Mesendoderm (in vitro differentiated cells): ENCODE measurements around the gene DNAH17.

Experiments used
- DNase-seq: peaks from one replicate; pipeline ENCODE4 v3.0.0; 2013
- H2AK5ac ChIP-seq: 2 replicates; pipeline ENCODE4 v1.6.1; 2013; ENCODE audit warnings: low read length, inconsistent platforms
- H2BK120ac ChIP-seq: 2 replicates; pipeline ENCODE4 v1.6.1; 2013; ENCODE audit warnings: low read depth, mild to moderate bottlenecking, low read length, moderate library complexity, mixed read lengths
- H2BK15ac ChIP-seq: replicated peaks from 2 replicates; pipeline ENCODE4 v1.6.1; 2013; ENCODE audit warnings: low read depth, mild to moderate bottlenecking, moderate library complexity
- H2BK5ac ChIP-seq: 2 replicates; pipeline ENCODE4 v1.6.1; 2013; ENCODE audit warnings: low read length, inconsistent platforms
- H3K18ac ChIP-seq: 2 replicates; pipeline ENCODE4 v1.6.1; 2013; ENCODE audit warnings: mild to moderate bottlenecking, low read length, mixed read lengths
- H3K23ac ChIP-seq: one replicate; pipeline ENCODE4 v1.6.1; 2013; ENCODE audit warnings: low read length
- H3K27ac ChIP-seq: 2 replicates; pipeline ENCODE4 v1.5.1; 2013; ENCODE audit warnings: low read depth, mild to moderate bottlenecking, inconsistent platforms, low read length, moderate library complexity
- H3K27me3 ChIP-seq: 2 replicates; pipeline ENCODE4 v1.6.1; 2013; ENCODE audit warnings: low read length, control low read depth, mild to moderate bottlenecking, inconsistent platforms; ENCODE audit not compliant: insufficient read depth, poor library complexity
- H3K36me3 ChIP-seq: 2 replicates; pipeline ENCODE4 v1.6.1; 2013; ENCODE audit warnings: low read length, inconsistent platforms; ENCODE audit not compliant: control insufficient read depth, insufficient read depth
- H3K4ac ChIP-seq: one replicate; pipeline ENCODE4 v1.6.1; 2013; ENCODE audit warnings: low read depth, mild to moderate bottlenecking, low read length, moderate library complexity
- H3K4me1 ChIP-seq: 2 replicates; pipeline ENCODE4 v1.6.1; 2013; ENCODE audit warnings: low read depth, low read length, inconsistent platforms; ENCODE audit not compliant: control insufficient read depth
- H3K4me2 ChIP-seq: 2 replicates; pipeline ENCODE4 v1.6.1; 2013; ENCODE audit warnings: low read length
- H3K4me3 ChIP-seq: 2 replicates; pipeline ENCODE4 v1.5.1; 2013; ENCODE audit warnings: mild to moderate bottlenecking, low read length
- H3K56ac ChIP-seq: one replicate; pipeline ENCODE4 v1.6.1; 2013; ENCODE audit warnings: low read length
- H3K79me1 ChIP-seq: 2 replicates; pipeline ENCODE4 v1.6.1; 2013; ENCODE audit warnings: low read length, inconsistent platforms
- H3K79me2 ChIP-seq: 2 replicates; pipeline ENCODE4 v1.6.1; 2013; ENCODE audit warnings: mild to moderate bottlenecking, low read length; ENCODE audit not compliant: control insufficient read depth, insufficient read depth
- H3K9ac ChIP-seq: 2 replicates; pipeline ENCODE4 v1.6.1; 2013; ENCODE audit warnings: low read length, inconsistent platforms
- H4K5ac ChIP-seq: one replicate; pipeline ENCODE4 v1.6.1; 2013; ENCODE audit warnings: low read length
- H4K8ac ChIP-seq: one replicate; pipeline ENCODE4 v1.6.1; 2013; ENCODE audit warnings: low read depth, mild to moderate bottlenecking, control low read depth, low read length, moderate library complexity
- WGBS: extraction: QIAGEN DNeasy Blood & Tissue Kit; methylation state at CpG from one replicate; pipeline ENCODE4 v1.1.7; 2013; ENCODE audit warnings: low lambda C conversion rate, missing lambda C conversion rate; ENCODE audit not compliant: insufficient coverage; ENCODE audit errors: extremely low coverage; 5-methylcytosine and 5-hydroxymethylcytosine counted together

Gene DNAH17

GRCh38 chr17:78422267-78422605 lies 155.0 kb downstream of the DNAH17 start:
- peak overlapping the region; percentile 27 for H3K9ac ChIP-seq
- no peak for DNase-seq
- H3K4ac ChIP-seq = no peak overlapping the region
- H3K18ac ChIP-seq = no peak overlapping the region
- no peak overlapping the region for H3K23ac ChIP-seq
- no peak overlapping the region for H4K8ac ChIP-seq
- H3K4me3 ChIP-seq = no peak overlapping the region
- no peak overlapping the region for H4K5ac ChIP-seq
- no CpG with 5 or more reads among the region's 8 CpGs for WGBS
- H2BK15ac ChIP-seq = no peak overlapping the region
- H3K36me3 ChIP-seq = peaks cover 9% of the 10 kb centered on the region
- no peaks in the 10 kb centered on the region for H3K79me2 ChIP-seq
- no peak overlapping the region for H2AK5ac ChIP-seq
- no peak overlapping the region for H3K27ac ChIP-seq
- no peak overlapping the region for H2BK5ac ChIP-seq
- H3K4me1 ChIP-seq = no peaks in the 10 kb centered on the region
- H3K79me1 ChIP-seq = peaks cover 7% of the 10 kb centered on the region
- H3K4me2 ChIP-seq = no peak overlapping the region
- H3K56ac ChIP-seq = peak overlapping the region; percentile 49
- no peak overlapping the region for H2BK120ac ChIP-seq
- H3K27me3 ChIP-seq = no peaks in the 10 kb centered on the region

GRCh38 chr17:78421534-78422266 lies 155.5 kb downstream of the DNAH17 start:
- Histone ChIP-seq H3K36me3 (peaks cover 9% of the 10 kb centered on the region), H3K4me3 (no peak overlapping the region), H3K79me1 (peaks cover 7% of the 10 kb centered on the region), H3K27me3 (no peaks in the 10 kb centered on the region), H3K27ac (no peak overlapping the region), H4K5ac (no peak overlapping the region), H3K23ac (no peak overlapping the region), H3K79me2 (no peaks in the 10 kb centered on the region), H3K18ac (no peak overlapping the region), H3K4ac (no peak overlapping the region), H3K9ac (no peak overlapping the region), H3K4me1 (no peaks in the 10 kb centered on the region), H3K56ac (peak overlapping the region; percentile 42), H2BK120ac (no peak overlapping the region), H3K4me2 (no peak overlapping the region), H4K8ac (no peak overlapping the region), H2AK5ac (no peak overlapping the region), H2BK5ac (no peak overlapping the region), H2BK15ac (no peak overlapping the region)
- WGBS = no CpG with 5 or more reads among the region's 24 CpGs
- peak; percentile 84 for DNase-seq

- Histone ChIP-seq H3K56ac (no peak overlapping the region), H3K79me1 (peaks cover 7% of the 10 kb centered on the region), H3K4me2 (no peak overlapping the region), H3K79me2 (no peaks in the 10 kb centered on the region), H2BK5ac (no peak overlapping the region), H2BK15ac (no peak overlapping the region), H2AK5ac (no peak overlapping the region), H3K4me1 (no peaks in the 10 kb centered on the region), H3K23ac (no peak overlapping the region), H3K9ac (no peak overlapping the region), H3K18ac (no peak overlapping the region), H4K5ac (no peak overlapping the region), H2BK120ac (no peak overlapping the region), H3K27ac (no peak overlapping the region), H3K4ac (no peak overlapping the region), H3K27me3 (no peaks in the 10 kb centered on the region), H3K4me3 (no peak overlapping the region), H4K8ac (no peak overlapping the region), H3K36me3 (peaks cover 9% of the 10 kb centered on the region)
- WGBS = no CpG with 5 or more reads among the region's 6 CpGs
- no peak for DNase-seq
Observed at GRCh38 chr17:78421084-78421533, 156.1 kb downstream of the DNAH17 start.

GRCh38 chr17:78419970-78420815 lies 157.0 kb downstream of the DNAH17 start:
- Histone ChIP-seq H2BK120ac (no peak overlapping the region), H3K79me1 (peaks cover 7% of the 10 kb centered on the region), H2BK5ac (no peak overlapping the region), H4K5ac (no peak overlapping the region), H3K18ac (no peak overlapping the region), H2BK15ac (no peak overlapping the region), H3K27ac (no peak overlapping the region), H3K4ac (no peak overlapping the region), H3K27me3 (no peaks in the 10 kb centered on the region), H4K8ac (no peak overlapping the region), H3K23ac (no peak overlapping the region), H3K9ac (no peak overlapping the region), H3K79me2 (no peaks in the 10 kb centered on the region), H2AK5ac (no peak overlapping the region), H3K36me3 (peaks cover 6% of the 10 kb centered on the region), H3K4me3 (no peak overlapping the region), H3K4me1 (no peaks in the 10 kb centered on the region), H3K4me2 (no peak overlapping the region), H3K56ac (no peak overlapping the region)
- DNase-seq = no peak
- no CpG with 5 or more reads among the region's 22 CpGs for WGBS

- Histone ChIP-seq H3K27me3 (no peaks in the 10 kb centered on the region), H4K5ac (no peak overlapping the region), H3K4me2 (no peak overlapping the region), H2BK120ac (no peak overlapping the region), H3K79me2 (peaks cover 7% of the 10 kb centered on the region), H3K18ac (no peak overlapping the region), H3K27ac (no peak overlapping the region), H2AK5ac (no peak overlapping the region), H3K23ac (no peak overlapping the region), H4K8ac (no peak overlapping the region), H3K56ac (no peak overlapping the region), H3K79me1 (peaks cover 10% of the 10 kb centered on the region), H3K4ac (no peak overlapping the region), H2BK15ac (no peak overlapping the region), H3K4me3 (no peak overlapping the region), H3K36me3 (peaks cover 3% of the 10 kb centered on the region), H3K4me1 (no peaks in the 10 kb centered on the region), H2BK5ac (no peak overlapping the region), H3K9ac (no peak overlapping the region)
- no peak for DNase-seq
- no CpG with 5 or more reads among the region's 12 CpGs for WGBS
Observed at GRCh38 chr17:78418326-78419026, 158.7 kb downstream of the DNAH17 start.
